ENCODE results near the gene BUB1B. TPM values are rescaled to one million over a fixed set of nuclear protein-coding genes. Genes with fewer than 3 reads are reported as not detected.

The BUB1B gene
- total RNA-seq, 1 experiment from 2014 or later = 83.2 TPM

- H3K56ac ChIP-seq (ENCODE audit: insufficient read length, low read depth, low read length) = no peak overlapping the region
- no peak overlapping the region for H3K4ac ChIP-seq (ENCODE audit: low read depth, low read length)
- H3K23me2 ChIP-seq (ENCODE audit: insufficient read length, low read depth, low read length, poor library complexity, severe bottlenecking) = no peaks in the 10 kb centered on the region
- no peaks in the 10 kb centered on the region for H3K27me3 ChIP-seq (ENCODE audit: insufficient read depth, low read length)
- no peak overlapping the region for H3K23ac ChIP-seq (ENCODE audit: insufficient read length, low read depth, low read length)
- TF ChIP-seq CTCF (conservative IDR thresholded peaks at IDR 0.05) = no peak
- WGBS (ENCODE audit: extremely low coverage, insufficient read length, low lambda C conversion rate) = no CpG with 5 or more reads among the region's 13 CpGs
- no peak overlapping the region for H3T11ph ChIP-seq (ENCODE audit: low read length)
- H3K18ac ChIP-seq (ENCODE audit: insufficient read length, low read depth, low read length) = no peak overlapping the region
- no peak overlapping the region for H2BK5ac ChIP-seq (ENCODE audit: insufficient read length, low read length)
- H3K9me3 Mint-ChIP-seq = no peaks in the 10 kb centered on the region; a peak in 2 of 5 replicates
- no peak overlapping the region for H2BK20ac ChIP-seq (ENCODE audit: low read depth, low read length, poor library complexity, severe bottlenecking)
- no peak overlapping the region for H2BK120ac ChIP-seq (ENCODE audit: low read depth, low read length, poor library complexity, severe bottlenecking)
- H3K4me3 Mint-ChIP-seq = no peak overlapping the region
- H3K4me1 ChIP-seq (ENCODE audit: insufficient read depth, low read length) = no peaks in the 10 kb centered on the region
- no peak overlapping the region for H3K4me2 ChIP-seq (ENCODE audit: insufficient read depth, insufficient read length, low read length)
- DNase-seq = no peak
- H3K27ac ChIP-seq (ENCODE audit: insufficient read length, low read depth, low read length) = no peak overlapping the region
- H3K27ac Mint-ChIP-seq = no peak overlapping the region
- H2AFZ ChIP-seq (ENCODE audit: low read length) = no peak overlapping the region
- H2BK15ac ChIP-seq (ENCODE audit: low read depth, low read length) = no peak overlapping the region
- H4K20me1 ChIP-seq (ENCODE audit: control insufficient read depth, insufficient read depth, insufficient read length) = no peaks in the 10 kb centered on the region
- peaks cover 8 to 10% of the 10 kb centered on the region in 2 experiments; a peak in 3 of 4 replicates for H3K4me1 Mint-ChIP-seq
- no peak overlapping the region for H3K9ac ChIP-seq (ENCODE audit: extremely low read depth, insufficient read length, low read length)
- no peak overlapping the region for H3K14ac ChIP-seq (ENCODE audit: insufficient read depth, low read length)
- H2BK12ac ChIP-seq (ENCODE audit: insufficient read length, low read depth, low read length) = no peak overlapping the region
- no peaks in the 10 kb centered on the region for H3K9me3 ChIP-seq (ENCODE audit: control insufficient read depth, low read depth, low read length)
- no peak overlapping the region for H4K91ac ChIP-seq (ENCODE audit: insufficient read length, low read depth, low read length)
- H3K36me3 Mint-ChIP-seq (ENCODE audit: insufficient read depth in 1 of 3, low read depth in 3 of 3) = no peaks in the 10 kb centered on the region
- no peaks in the 10 kb centered on the region for H3K79me2 ChIP-seq (ENCODE audit: insufficient read depth, low read length)
- no peak overlapping the region for H4K8ac ChIP-seq (replicated peaks; ENCODE audit: insufficient read length, low read depth, low read length)
- peaks cover 3% of the 10 kb centered on the region for H3K27me3 Mint-ChIP-seq (ENCODE audit: low read depth)
- no peak overlapping the region for H2AK5ac ChIP-seq (ENCODE audit: insufficient read length, low read length)
- H3K79me1 ChIP-seq (ENCODE audit: insufficient read depth, low read depth, low read length, poor library complexity, severe bottlenecking) = no peaks in the 10 kb centered on the region
- H4K5ac ChIP-seq (ENCODE audit: insufficient read length, low read depth, low read length) = no peak overlapping the region
Measured at GRCh38 chr15:40133544-40133943, 27.3 kb upstream of the BUB1B start.

Data from H9 (cell line).